HCT116 (cell line): Measurements from ENCODE around the gene GSN. TPM values are rescaled to one million over a fixed set of nuclear protein-coding genes. Genes with fewer than 3 reads are reported as not detected.
A peak's percentile ranks its signal among the peaks of the same experiment; 100 is the strongest.

Source experiments
- ATAC-seq: fragments of 200-7000 bp; cut with Tn5 transposase; 2 replicates; pipeline ENCODE4 v1.9.1; 2020; ENCODE audit warnings: mild to moderate bottlenecking, moderate library complexity
- BruUV-seq: library from RNA; stranded (reverse); fragments of 400-500 nt; replicated peaks from 2 replicates; lab custom pipeline; 2021; lab: Mats Ljungman, UMichigan
- CTCF ChIA-PET: fragments of 300-600 bp; sonication (Branson Sonifier 250); formaldehyde crosslinking; loops from one replicate; lab custom pipeline; 2021; ENCODE audit warnings: antibody characterized with exemption; lab: Charles Lee
- POLR2A ChIA-PET: fragments of 300-600, 350-600 bp; sonication (Branson Sonifier 250); formaldehyde crosslinking; loops from one replicate; lab custom pipeline; 2021; ENCODE audit warnings: antibody characterized with exemption; lab: Charles Lee
- RAD21 ChIA-PET, 2 experiments: fragments of 300-600 bp; sonication (Branson Sonifier 250); formaldehyde crosslinking; loops; one replicate each; lab custom pipeline; 2023; ENCODE audit warnings: low total read pairs in 2 of 2; ENCODE audit not compliant: uncharacterized antibody in 2 of 2, unreplicated experiment in 2 of 2, low non-redundant PET in 1 of 2; lab: Charles Lee
- DNase-seq: peaks from one replicate; pipeline ENCODE4 v3.0.0-alpha.2; 2010; ENCODE audit warnings: low read depth, low spot score
- H2AFZ ChIP-seq: fragments of 200-600 bp; shearing (Covaris generic), sonication (generic); 2 replicates; pipeline ENCODE4 v1.6.1; 2017; ENCODE audit warnings: low read depth, mixed run types, mixed read lengths, antibody characterized with exemption, low read length; ENCODE audit not compliant: poor library complexity, severe bottlenecking
- H3K27ac ChIP-seq: 2 replicates; pipeline ENCODE4 v1.5.1; 2012; ENCODE audit warnings: low read depth, low read length
- H3K27me3 ChIP-seq: fragments of 200-600 bp; sonication (generic); 2 replicates; pipeline ENCODE4 v1.6.1; 2016; ENCODE audit warnings: mixed run types, low read length, mixed read lengths; ENCODE audit not compliant: insufficient read depth
- H3K36me3 ChIP-seq, 2 experiments: fragments of 200-500 bp in 1 of 2; fragments of 200-600 bp in 1 of 2; sonication (Bioruptor generic) in 1 of 2; sonication (generic) in 1 of 2; 2 replicates each; pipeline versions ENCODE4 v1.5.1 to v1.6.1; 2014 to 2016; ENCODE audit warnings: low read length in 2 of 2, inconsistent platforms in 1 of 2, mixed read lengths in 1 of 2, mixed run types in 1 of 2; ENCODE audit not compliant: insufficient read depth in 2 of 2, control insufficient read depth in 1 of 2
- H3K4me1 ChIP-seq, 2 experiments: fragments of 200-600 bp in 1 of 2; sonication (generic) in 1 of 2; 2 replicates each; pipeline versions ENCODE4 v1.5.1 to v1.6.1; 2012 to 2017; ENCODE audit warnings: low read length in 2 of 2, inconsistent platforms in 1 of 2, mild to moderate bottlenecking in 1 of 2, mixed read lengths in 1 of 2, mixed run types in 1 of 2, moderate library complexity in 1 of 2; ENCODE audit not compliant: insufficient read depth in 2 of 2, control insufficient read depth in 1 of 2
- H3K4me2 ChIP-seq: fragments of 200-600 bp; sonication (generic); 2 replicates; pipeline ENCODE4 v1.6.1; 2017; ENCODE audit warnings: mixed run types, low read length, mixed read lengths
- H3K4me3 ChIP-seq, 2 experiments: fragments of 200-600 bp in 1 of 2; sonication (generic) in 1 of 2; replicated peaks in 1 of 2; 2 replicates each; pipeline ENCODE4 v1.5.1; 2011 to 2016; ENCODE audit warnings: low read length in 2 of 2, control low read depth in 1 of 2, low read depth in 1 of 2, mild to moderate bottlenecking in 1 of 2, mixed read lengths in 1 of 2, mixed run types in 1 of 2
- H3K79me2 ChIP-seq: fragments of 200-600 bp; sonication (generic); 2 replicates; pipeline ENCODE4 v1.6.1; 2017; ENCODE audit warnings: mild to moderate bottlenecking, mixed run types, low read length, moderate library complexity, mixed read lengths; ENCODE audit not compliant: insufficient read depth
- H3K9ac ChIP-seq: fragments of 200-600 bp; sonication (generic); 2 replicates; pipeline ENCODE4 v1.6.1; 2016; ENCODE audit warnings: low read length, mixed read lengths
- H3K9me2 ChIP-seq: fragments of 200-600 bp; sonication (generic), shearing (Covaris generic); 2 replicates; pipeline ENCODE4 v1.6.1; 2017; ENCODE audit warnings: mixed run types, mild to moderate bottlenecking, moderate library complexity; ENCODE audit not compliant: insufficient read depth
- H3K9me3 ChIP-seq, 2 experiments: fragments of 200-500 bp in 1 of 2; fragments of 200-600 bp in 1 of 2; sonication (Bioruptor generic) in 1 of 2; sonication (generic) in 1 of 2; 2 replicates each; pipeline ENCODE4 v1.6.1; 2014 to 2017; ENCODE audit warnings: low read length in 2 of 2, mixed read lengths in 2 of 2, inconsistent platforms in 1 of 2, low read depth in 1 of 2, mild to moderate bottlenecking in 1 of 2, mixed run types in 1 of 2, moderate library complexity in 1 of 2; ENCODE audit not compliant: control insufficient read depth in 1 of 2, insufficient read depth in 1 of 2
- H4K20me1 ChIP-seq: fragments of 200-600 bp; sonication (generic), shearing (Covaris generic); 2 replicates; pipeline ENCODE4 v1.6.1; 2017; ENCODE audit warnings: mixed run types, mild to moderate bottlenecking, moderate library complexity; ENCODE audit not compliant: insufficient read depth
- CEBPB ChIP-seq: IDR thresholded peaks from 2 replicates; pipeline ENCODE4 v1.6.1; 2012; ENCODE audit warnings: low read depth
- EGR1 ChIP-seq: IDR thresholded peaks from 2 replicates; pipeline ENCODE4 v1.6.1; 2012; ENCODE audit warnings: low read depth
- EZH2 ChIP-seq: fragments of 200-600 bp; sonication (generic); IDR thresholded peaks from 2 replicates; pipeline ENCODE4 v1.6.1; 2017; ENCODE audit warnings: antibody characterized with exemption, mixed run types
- POLR2AphosphoS5 ChIP-seq: IDR thresholded peaks from 2 replicates; pipeline ENCODE4 v1.6.1; 2011; ENCODE audit warnings: mild to moderate bottlenecking, low read depth, low read length, moderate library complexity
- SP1 ChIP-seq: IDR thresholded peaks from 2 replicates; pipeline ENCODE4 v1.6.1; 2012; ENCODE audit warnings: low read depth
- SRF ChIP-seq: IDR thresholded peaks from 2 replicates; pipeline ENCODE4 v1.6.1; 2012; ENCODE audit warnings: low read depth
- TCF7L2 ChIP-seq: IDR thresholded peaks from 2 replicates; pipeline ENCODE4 v1.7.0; 2011; ENCODE audit warnings: borderline replicate concordance, inconsistent platforms; ENCODE audit not compliant: insufficient read depth, insufficient read length; ENCODE audit errors: extremely low read depth
- intact Hi-C: fragments of 100-400 bp; cut with micrococcal nuclease; formaldehyde crosslinking; loops from 2 replicates; pipeline ENCODE4 v1.10.0; 2022
- total RNA-seq: library from RNA; stranded (reverse); gene quantifications from one replicate; pipeline ENCODE4 v1.2.1, GENCODE V29; 2021; ENCODE audit not compliant: unreplicated experiment

GSN gene
- total RNA-seq, 1 experiment from 2014 or later, result 71.3 TPM

- peaks cover 6 to 10% of the 10 kb centered on the region in 2 experiments; a peak in 2 of 4 replicates for H3K36me3 ChIP-seq
- H3K27ac ChIP-seq, result no peak overlapping the region
- ATAC-seq (no peak), DNase-seq (no peak)
- H3K27me3 ChIP-seq, result no peaks in the 10 kb centered on the region
- no peaks in the 10 kb centered on the region for H3K79me2 ChIP-seq
- intact Hi-C loops, result no loop called here
- no peaks in the 10 kb centered on the region for H3K9me3 ChIP-seq
- TF ChIP-seq SP1, result no peak
- H3K4me2 ChIP-seq, result no peak overlapping the region
- no TSS peak for BruUV-seq
- peaks cover 22 to 33% of the 10 kb centered on the region in 2 experiments for H3K4me1 ChIP-seq
- no peaks in the 10 kb centered on the region for H4K20me1 ChIP-seq
- RAD21 ChIA-PET, result no interaction called here
- CTCF ChIA-PET, result no interaction called here
- POLR2A ChIA-PET, result no interaction called here
- no peak overlapping the region for H2AFZ ChIP-seq
- H3K9me2 ChIP-seq, result no peaks in the 10 kb centered on the region
- H3K9ac ChIP-seq, result no peak overlapping the region
- H3K4me3 ChIP-seq, result no peak overlapping the region
Measured at GRCh38 chr9:121325387-121325786, 57.4 kb downstream of the GSN start.

GRCh38 chr9:121326130-121326838 lies 58.3 kb downstream of the GSN start:
- no peak for TF ChIP-seq POLR2AphosphoS5
- TF ChIP-seq CEBPB, result no peak
- TF ChIP-seq EZH2, result no peak
- no peak for TF ChIP-seq SRF
- TF ChIP-seq SP1, result no peak
- TF ChIP-seq TCF7L2, result no peak
- TF ChIP-seq EGR1, result no peak
- TF ChIP-seq, all 23 proteins: peak for 0
- RAD21 ChIA-PET, result no interaction called here
- no TSS peak for BruUV-seq
- Histone ChIP-seq H3K4me2 (no peak overlapping the region), H3K9ac (no peak overlapping the region), H3K9me2 (no peaks in the 10 kb centered on the region), H3K79me2 (no peaks in the 10 kb centered on the region), H3K4me1 (peaks cover 17 to 24% of the 10 kb centered on the region in 2 experiments), H4K20me1 (no peaks in the 10 kb centered on the region), H3K4me3 (no peak overlapping the region), H2AFZ (no peak overlapping the region), H3K36me3 (peaks cover 10 to 12% of the 10 kb centered on the region in 2 experiments; a peak in 3 of 4 replicates), H3K27me3 (no peaks in the 10 kb centered on the region), H3K9me3 (no peaks in the 10 kb centered on the region), H3K27ac (no peak overlapping the region)
- DNase-seq (no peak), ATAC-seq (peak; percentile 43)
- POLR2A ChIA-PET, result no interaction called here
- intact Hi-C loops, result no loop called here
- CTCF ChIA-PET, result no interaction called here
